HepG2 (cell line): Measurements from ENCODE around the gene SNRPD3. TPM values are rescaled to one million over a fixed set of nuclear protein-coding genes. Genes with fewer than 3 reads are reported as not detected.

Experiments
- DBP ChIP-seq: sonication (generic); formaldehyde crosslinking; IDR thresholded peaks from 2 replicates; pipeline ENCODE4 v1.4.0; 2020; ENCODE audit warnings: missing genetic modification reagents; ENCODE audit errors: not compliant biosample characterization
- DMTF1 ChIP-seq: sonication (generic); formaldehyde crosslinking; IDR thresholded peaks from 2 replicates; pipeline ENCODE4 v1.4.0; 2020; ENCODE audit warnings: mild to moderate bottlenecking, missing genetic modification reagents
- JDP2 ChIP-seq: sonication (generic); formaldehyde crosslinking; IDR thresholded peaks from 2 replicates; pipeline ENCODE4 v1.8.1; 2022; ENCODE audit warnings: missing genetic modification reagents, borderline replicate concordance
- NCOR1 ChIP-seq: fragments of 200-600 bp; sonication (generic); IDR thresholded peaks from 2 replicates; pipeline ENCODE4 v1.7.0; 2017; ENCODE audit warnings: antibody characterized with exemption, low read length, borderline replicate concordance
- PLSCR1 ChIP-seq: sonication (generic); formaldehyde crosslinking; IDR thresholded peaks from 2 replicates; pipeline ENCODE4 v1.5.0; 2020; ENCODE audit warnings: missing genetic modification reagents, mild to moderate bottlenecking, borderline replicate concordance
- RCOR2 ChIP-seq: IDR thresholded peaks from 2 replicates; pipeline ENCODE4 v1.6.1; 2016; ENCODE audit warnings: missing biosample characterization, missing genetic modification reagents
- SATB2 ChIP-seq: sonication (generic); formaldehyde crosslinking; IDR thresholded peaks from 2 replicates; pipeline ENCODE4 v1.5.0; 2020; ENCODE audit warnings: missing genetic modification reagents
- XBP1 ChIP-seq: sonication (generic); formaldehyde crosslinking; IDR thresholded peaks from 2 replicates; pipeline ENCODE4 v1.5.0; 2020; ENCODE audit warnings: missing genetic modification reagents
- ZBTB8A ChIP-seq: sonication (generic); formaldehyde crosslinking; IDR thresholded peaks from 2 replicates; pipeline ENCODE4 v1.4.0; 2020; ENCODE audit warnings: mild to moderate bottlenecking, low read depth, missing genetic modification reagents, borderline replicate concordance
- ZMAT5 ChIP-seq: sonication (generic); formaldehyde crosslinking; IDR thresholded peaks from 2 replicates; pipeline ENCODE4 v1.5.0; 2020; ENCODE audit warnings: mild to moderate bottlenecking, low read depth, missing genetic modification reagents, borderline replicate concordance
- ZNF142 ChIP-seq: sonication (generic); formaldehyde crosslinking; IDR thresholded peaks from 2 replicates; pipeline ENCODE4 v1.4.0; 2020; ENCODE audit warnings: missing genetic modification reagents
- ZNF225 ChIP-seq: sonication (generic); formaldehyde crosslinking; IDR thresholded peaks from 2 replicates; pipeline ENCODE4 v1.4.0; 2020; ENCODE audit warnings: mild to moderate bottlenecking, missing genetic modification reagents
- ZNF503 ChIP-seq: sonication (generic); formaldehyde crosslinking; IDR thresholded peaks from 2 replicates; pipeline ENCODE4 v1.4.0; 2020; ENCODE audit warnings: missing genetic modification reagents
- ZNF543 ChIP-seq: sonication (generic); formaldehyde crosslinking; IDR thresholded peaks from 2 replicates; pipeline ENCODE4 v1.4.0; 2020; ENCODE audit warnings: mild to moderate bottlenecking, missing genetic modification reagents
- ZNF550 ChIP-seq: sonication (generic); formaldehyde crosslinking; IDR thresholded peaks from 2 replicates; pipeline ENCODE4 v1.4.0; 2020; ENCODE audit warnings: mild to moderate bottlenecking, missing genetic modification reagents, borderline replicate concordance
- ZNF619 ChIP-seq: sonication (generic); formaldehyde crosslinking; IDR thresholded peaks from 2 replicates; pipeline ENCODE4 v1.4.0; 2020; ENCODE audit warnings: mild to moderate bottlenecking, missing genetic modification reagents
- polyA plus RNA-seq, 8 experiments: library from polyadenylated mRNA; depleted of rRNA in 3 of 8; stranded (reverse) in 7 of 8; unstranded in 1 of 8; fragments of >200 nt; fragmentation: Illumina TruSeq in 4 of 8; extraction: Trizol in 4 of 8; gene quantifications; 2 replicates each; pipeline versions ENCODE4 v1.2.1 to v1.2.3, GENCODE V29; 2011 to 2016; ENCODE audit warnings: low read depth in 4 of 8, missing spikeins in 1 of 8, mixed read lengths in 1 of 8; ENCODE audit not compliant: insufficient read depth in 1 of 8
- total RNA-seq, 5 experiments: library from RNA; depleted of rRNA; stranded (reverse); fragments of >200 nt; fragmentation: Illumina TruSeq; extraction: Trizol; gene quantifications; 2 replicates each; pipeline ENCODE4 v1.2.3, GENCODE V29; 2016; ENCODE audit warnings: low read depth in 1 of 5

The SNRPD3 gene
- total and polyA plus RNA-seq, 2 of the 13 experiments (the other 11 are each of a cell fraction or from before 2014, with no cell fraction given) = 110 to 209 TPM

- no peak for TF ChIP-seq JDP2 (CRISPR knock-in tag)
- no peak for TF ChIP-seq ZNF619 (CRISPR knock-in tag)
- no peak for TF ChIP-seq ZNF543 (CRISPR knock-in tag)
- TF ChIP-seq ZNF142 (CRISPR knock-in tag) = no peak
- no peak for TF ChIP-seq PLSCR1 (CRISPR knock-in tag)
- no peak for TF ChIP-seq DMTF1 (CRISPR knock-in tag)
- no peak for TF ChIP-seq XBP1 (CRISPR knock-in tag)
- 0 out of 2 replicates have a peak, but pooled peaks have one; percentile 43 for TF ChIP-seq ZNF503 (CRISPR knock-in tag)
- no peak for TF ChIP-seq ZBTB8A (CRISPR knock-in tag)
- TF ChIP-seq ZNF550 (CRISPR knock-in tag) = no peak
- no peak for TF ChIP-seq RCOR2 (CRISPR knock-in tag)
- no peak for TF ChIP-seq ZNF225 (CRISPR knock-in tag)
- TF ChIP-seq ZMAT5 (CRISPR knock-in tag) = no peak
- TF ChIP-seq NCOR1 = no peak
- TF ChIP-seq DBP (CRISPR knock-in tag) = no peak
- no peak for TF ChIP-seq SATB2 (CRISPR knock-in tag)
Observed at GRCh38 chr22:24601217-24602104, 45.7 kb downstream of the SNRPD3 start (continued).
